Measurements from ENCODE around the gene SBNO2. TPM values are rescaled to one million over a fixed set of nuclear protein-coding genes. Genes with fewer than 3 reads are reported as not detected.

SBNO2 gene
- total RNA-seq, 1 donor from 2014 or later, result 61.6 TPM

- no peak within 1 kb of the TSS for H3K27ac Mint-ChIP-seq (ENCODE audit: unreplicated experiment)
- DNase-seq (ENCODE audit: extremely low spot score, unreplicated experiment), result no peak
- no peak for TF ChIP-seq CTCF (IDR thresholded peaks at IDR 0.05)
- H3K36me3 Mint-ChIP-seq (ENCODE audit: unreplicated experiment), result no peaks in the 10 kb centered on the region
- H3K27me3 Mint-ChIP-seq (ENCODE audit: unreplicated experiment), result peaks cover 9% of the 10 kb centered on the region
- H3K4me3 Mint-ChIP-seq (ENCODE audit: unreplicated experiment), result peak within 1 kb of the TSS; percentile 50
- H3K9me3 Mint-ChIP-seq (ENCODE audit: unreplicated experiment), result no peaks in the 10 kb centered on the region
- peaks cover 22% of the 10 kb centered on the region for H3K4me1 Mint-ChIP-seq (ENCODE audit: unreplicated experiment)
Observed at GRCh38 chr19:1066748-1067340, 107.2 kb downstream of the SBNO2 start, which contains the start of gene ARHGAP45. TSS of gene ARHGAP45 (plus strand) at chr19:1067167. CDS start at chr19:1067406, 239 bp downstream.

- H3K36me3 Mint-ChIP-seq (ENCODE audit: unreplicated experiment), result no peaks in the 10 kb centered on the region
- no peak overlapping the region for H3K4me3 Mint-ChIP-seq (ENCODE audit: unreplicated experiment)
- peaks cover 18% of the 10 kb centered on the region for H3K4me1 Mint-ChIP-seq (ENCODE audit: unreplicated experiment)
- TF ChIP-seq CTCF (IDR thresholded peaks at IDR 0.05), result no peak
- H3K9me3 Mint-ChIP-seq (ENCODE audit: unreplicated experiment), result no peaks in the 10 kb centered on the region
- no peak for DNase-seq (ENCODE audit: extremely low spot score, unreplicated experiment)
- peaks cover 5% of the 10 kb centered on the region for H3K27me3 Mint-ChIP-seq (ENCODE audit: unreplicated experiment)
- no peak overlapping the region for H3K27ac Mint-ChIP-seq (ENCODE audit: unreplicated experiment)
Observed at GRCh38 chr19:1066251-1066747, 107.8 kb downstream of the SBNO2 start.

- Mint-ChIP-seq H3K4me3 (ENCODE audit: unreplicated experiment) (no peak overlapping the region), H3K27ac (ENCODE audit: unreplicated experiment) (no peak overlapping the region), H3K36me3 (ENCODE audit: unreplicated experiment) (no peaks in the 10 kb centered on the region), H3K4me1 (ENCODE audit: unreplicated experiment) (peaks cover 18% of the 10 kb centered on the region), H3K9me3 (ENCODE audit: unreplicated experiment) (no peaks in the 10 kb centered on the region), H3K27me3 (ENCODE audit: unreplicated experiment) (peaks cover 5% of the 10 kb centered on the region)
- TF ChIP-seq CTCF (IDR thresholded peaks at IDR 0.05), result no peak
- no peak for DNase-seq (ENCODE audit: extremely low spot score, unreplicated experiment)
Observed at GRCh38 chr19:1065606-1066109, 108.4 kb downstream of the SBNO2 start.

- Mint-ChIP-seq H3K4me1 (ENCODE audit: unreplicated experiment) (peaks cover 18% of the 10 kb centered on the region), H3K27me3 (ENCODE audit: unreplicated experiment) (peaks cover 5% of the 10 kb centered on the region), H3K9me3 (ENCODE audit: unreplicated experiment) (no peaks in the 10 kb centered on the region), H3K36me3 (ENCODE audit: unreplicated experiment) (no peaks in the 10 kb centered on the region), H3K4me3 (ENCODE audit: unreplicated experiment) (peak overlapping the region; percentile 10), H3K27ac (ENCODE audit: unreplicated experiment) (no peak overlapping the region)
- DNase-seq (ENCODE audit: extremely low spot score, unreplicated experiment), result no peak
- TF ChIP-seq CTCF (IDR thresholded peaks at IDR 0.05), result peak; percentile 71
Observed at GRCh38 chr19:1064661-1065605, 109.1 kb downstream of the SBNO2 start.

Data from osteocyte (in vitro differentiated cells).